Measurements from ENCODE around the gene HIVEP3.

Gene HIVEP3

GRCh38 chr1:41629571-41629970 is 289.2 kb downstream of the HIVEP3 start:
- Histone ChIP-seq H3K9ac (ENCODE audit: insufficient read length, low read depth) (no peak overlapping the region), H3K4me1 (ENCODE audit: insufficient read depth, insufficient read length) (peaks cover 20% of the 10 kb centered on the region), H3K4me3 (ENCODE audit: insufficient read length, low read depth) (no peak overlapping the region), H3K36me3 (ENCODE audit: insufficient read depth, insufficient read length, low read length) (peaks cover 5% of the 10 kb centered on the region), H3K27me3 (ENCODE audit: insufficient read depth, insufficient read length) (no peaks in the 10 kb centered on the region), H3K9me3 (ENCODE audit: insufficient read depth, low read length) (no peaks in the 10 kb centered on the region)
- DNase-seq (ENCODE audit: low read depth, low spot score), result no peak
- TF ChIP-seq SUZ12 (IDR thresholded peaks at IDR 0.05; ENCODE audit: extremely low read depth, insufficient read depth, insufficient read length) (no peak), YY1 (IDR thresholded peaks at IDR 0.05; ENCODE audit: insufficient read depth, insufficient read length) (no peak), ZNF274 (IDR thresholded peaks at IDR 0.05; ENCODE audit: low read depth, low read length) (no peak)

GRCh38 chr1:41629141-41629540 is 289.6 kb downstream of the HIVEP3 start:
- no peak for DNase-seq (ENCODE audit: low read depth, low spot score)
- no peaks in the 10 kb centered on the region for H3K27me3 ChIP-seq (ENCODE audit: insufficient read depth, insufficient read length)
- TF ChIP-seq ZNF274 (IDR thresholded peaks at IDR 0.05; ENCODE audit: low read depth, low read length) (no peak), YY1 (IDR thresholded peaks at IDR 0.05; ENCODE audit: insufficient read depth, insufficient read length) (no peak), SUZ12 (IDR thresholded peaks at IDR 0.05; ENCODE audit: extremely low read depth, insufficient read depth, insufficient read length) (no peak)

GRCh38 chr1:41627491-41628280 is 291.0 kb downstream of the HIVEP3 start:
- no peaks in the 10 kb centered on the region for H3K27me3 ChIP-seq (ENCODE audit: insufficient read depth, insufficient read length)
- no peak overlapping the region for H3K4me3 ChIP-seq (ENCODE audit: insufficient read length, low read depth)
- H3K36me3 ChIP-seq (ENCODE audit: insufficient read depth, insufficient read length, low read length), result peaks cover 5% of the 10 kb centered on the region
- H3K9ac ChIP-seq (ENCODE audit: insufficient read length, low read depth), result no peak overlapping the region
- no peak for DNase-seq (ENCODE audit: low read depth, low spot score)
- no peaks in the 10 kb centered on the region for H3K9me3 ChIP-seq (ENCODE audit: insufficient read depth, low read length)
- H3K4me1 ChIP-seq (ENCODE audit: insufficient read depth, insufficient read length), result peaks cover 19% of the 10 kb centered on the region
- no peak for TF ChIP-seq SUZ12 (IDR thresholded peaks at IDR 0.05; ENCODE audit: extremely low read depth, insufficient read depth, insufficient read length)
- TF ChIP-seq ZNF274 (IDR thresholded peaks at IDR 0.05; ENCODE audit: low read depth, low read length), result no peak
- no peak for TF ChIP-seq YY1 (IDR thresholded peaks at IDR 0.05; ENCODE audit: insufficient read depth, insufficient read length)

More at GRCh38 chr1:41629141-41629540, 289.6 kb downstream of the HIVEP3 start:
- Histone ChIP-seq H3K4me1 (ENCODE audit: insufficient read depth, insufficient read length) (peaks cover 20% of the 10 kb centered on the region), H3K4me3 (ENCODE audit: insufficient read length, low read depth) (no peak overlapping the region), H3K36me3 (ENCODE audit: insufficient read depth, insufficient read length, low read length) (peaks cover 5% of the 10 kb centered on the region), H3K9ac (ENCODE audit: insufficient read length, low read depth) (no peak overlapping the region), H3K9me3 (ENCODE audit: insufficient read depth, low read length) (no peaks in the 10 kb centered on the region)

- no peak for TF ChIP-seq ZNF274 (IDR thresholded peaks at IDR 0.05; ENCODE audit: low read depth, low read length)
- no peak for TF ChIP-seq YY1 (IDR thresholded peaks at IDR 0.05; ENCODE audit: insufficient read depth, insufficient read length)
- no peak for TF ChIP-seq SUZ12 (IDR thresholded peaks at IDR 0.05; ENCODE audit: extremely low read depth, insufficient read depth, insufficient read length)
- DNase-seq (ENCODE audit: low read depth, low spot score), result no peak
- no peaks in the 10 kb centered on the region for H3K27me3 ChIP-seq (ENCODE audit: insufficient read depth, insufficient read length)
- no peak overlapping the region for H3K4me3 ChIP-seq (ENCODE audit: insufficient read length, low read depth)
- H3K4me1 ChIP-seq (ENCODE audit: insufficient read depth, insufficient read length), result peaks cover 16% of the 10 kb centered on the region
- peaks cover 5% of the 10 kb centered on the region for H3K36me3 ChIP-seq (ENCODE audit: insufficient read depth, insufficient read length, low read length)
- H3K9ac ChIP-seq (ENCODE audit: insufficient read length, low read depth), result no peak overlapping the region
- no peaks in the 10 kb centered on the region for H3K9me3 ChIP-seq (ENCODE audit: insufficient read depth, low read length)
Observed at GRCh38 chr1:41626616-41627375, 291.9 kb downstream of the HIVEP3 start.

- Histone ChIP-seq H3K9me3 (ENCODE audit: insufficient read depth, low read length) (no peaks in the 10 kb centered on the region), H3K36me3 (ENCODE audit: insufficient read depth, insufficient read length, low read length) (peaks cover 5% of the 10 kb centered on the region), H3K9ac (ENCODE audit: insufficient read length, low read depth) (no peak overlapping the region), H3K4me3 (ENCODE audit: insufficient read length, low read depth) (no peak overlapping the region), H3K27me3 (ENCODE audit: insufficient read depth, insufficient read length) (no peaks in the 10 kb centered on the region), H3K4me1 (ENCODE audit: insufficient read depth, insufficient read length) (peaks cover 15% of the 10 kb centered on the region)
- no peak for DNase-seq (ENCODE audit: low read depth, low spot score)
- TF ChIP-seq YY1 (IDR thresholded peaks at IDR 0.05; ENCODE audit: insufficient read depth, insufficient read length), result no peak
- TF ChIP-seq ZNF274 (IDR thresholded peaks at IDR 0.05; ENCODE audit: low read depth, low read length), result no peak
- TF ChIP-seq SUZ12 (IDR thresholded peaks at IDR 0.05; ENCODE audit: extremely low read depth, insufficient read depth, insufficient read length), result no peak
Observed at GRCh38 chr1:41626146-41626545, 292.6 kb downstream of the HIVEP3 start.

- no peak overlapping the region for H3K4me3 ChIP-seq (ENCODE audit: insufficient read length, low read depth)
- H3K36me3 ChIP-seq (ENCODE audit: insufficient read depth, insufficient read length, low read length), result peaks cover 5% of the 10 kb centered on the region
- H3K9ac ChIP-seq (ENCODE audit: insufficient read length, low read depth), result no peak overlapping the region
- H3K4me1 ChIP-seq (ENCODE audit: insufficient read depth, insufficient read length), result peaks cover 30% of the 10 kb centered on the region
- no peaks in the 10 kb centered on the region for H3K27me3 ChIP-seq (ENCODE audit: insufficient read depth, insufficient read length)
- TF ChIP-seq ZNF274 (IDR thresholded peaks at IDR 0.05; ENCODE audit: low read depth, low read length) (no peak), SUZ12 (IDR thresholded peaks at IDR 0.05; ENCODE audit: extremely low read depth, insufficient read depth, insufficient read length) (no peak), YY1 (IDR thresholded peaks at IDR 0.05; ENCODE audit: insufficient read depth, insufficient read length) (no peak)
- DNase-seq (ENCODE audit: low read depth, low spot score), result no peak
- H3K9me3 ChIP-seq (ENCODE audit: insufficient read depth, low read length), result no peaks in the 10 kb centered on the region
Observed at GRCh38 chr1:41623736-41624135, 295.0 kb downstream of the HIVEP3 start.
